GM13977 (cell line): ENCODE results near the gene ANLN.

ENCODE experiments used
- DNase-seq: peaks from one replicate; pipeline ENCODE4 v3.0.0; 2012; ENCODE audit warnings: low spot score
- CTCF ChIP-seq: IDR thresholded peaks from 2 replicates; pipeline ENCODE4 v1.5.1; 2012; ENCODE audit warnings: mild to moderate bottlenecking, control low read depth; ENCODE audit not compliant: insufficient read depth; ENCODE audit errors: extremely low read depth, missing control alignments
- in situ Hi-C: fragments of 300-500 bp; cut with MboI; formaldehyde crosslinking; loops from one replicate; pipeline ENCODE4 v1.12.0; 2022; ENCODE audit warnings: low sequenced_read_pairs, low pct_unique_long_range_greater_than_20kb, mixed read lengths, inconsistent platforms; ENCODE audit not compliant: unreplicated experiment

ANLN gene

GRCh38 chr7:36497775-36498174 lies 108.1 kb downstream of the ANLN start:
- in situ Hi-C loops, result loop anchor here (25.0 kb wide), 1 partner anchor 690 kb away; no protein-coding TSS in a partner anchor
- DNase-seq, result no peak

More at GRCh38 chr7:36497775-36498174, 108.1 kb downstream of the ANLN start:
- TF ChIP-seq CTCF, result no peak
